GM21423 (cell line): ENCODE measurements around the gene NES.

ENCODE experiments used
- ATAC-seq: cut with Tn5 transposase; IDR thresholded peaks from one replicate; pipeline ENCODE4 v1.9.1; 2021; ENCODE audit warnings: mild to moderate bottlenecking, moderate library complexity; ENCODE audit not compliant: unreplicated experiment

NES gene

DNA sequence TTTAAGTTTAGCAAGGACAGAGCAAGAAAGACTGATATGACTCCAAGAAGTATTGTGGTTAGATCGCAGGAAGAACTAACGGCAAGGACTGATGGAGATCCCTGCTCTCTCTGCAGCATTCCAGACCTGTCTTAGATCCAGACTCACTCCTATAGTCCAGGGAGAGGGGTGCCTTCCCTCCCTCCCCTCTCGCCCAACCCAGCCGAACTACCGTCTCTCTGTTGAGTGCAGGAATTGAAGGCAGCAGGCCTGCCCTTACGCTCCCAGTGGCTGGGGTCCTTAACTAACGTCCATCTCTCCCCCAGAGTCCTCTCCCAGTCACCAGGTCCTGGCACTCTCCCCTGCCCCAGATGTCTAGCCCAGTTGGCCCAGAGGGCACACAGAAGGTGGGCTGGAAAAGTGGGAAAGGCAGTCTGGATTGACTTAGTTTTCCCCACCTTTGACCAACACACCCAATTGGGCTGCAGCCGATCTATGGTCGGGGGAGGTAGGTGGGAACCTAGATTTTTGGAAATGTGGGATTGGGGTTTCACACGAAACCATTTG lies 27.0 kb upstream of the NES start:
- no peak for ATAC-seq

DNA sequence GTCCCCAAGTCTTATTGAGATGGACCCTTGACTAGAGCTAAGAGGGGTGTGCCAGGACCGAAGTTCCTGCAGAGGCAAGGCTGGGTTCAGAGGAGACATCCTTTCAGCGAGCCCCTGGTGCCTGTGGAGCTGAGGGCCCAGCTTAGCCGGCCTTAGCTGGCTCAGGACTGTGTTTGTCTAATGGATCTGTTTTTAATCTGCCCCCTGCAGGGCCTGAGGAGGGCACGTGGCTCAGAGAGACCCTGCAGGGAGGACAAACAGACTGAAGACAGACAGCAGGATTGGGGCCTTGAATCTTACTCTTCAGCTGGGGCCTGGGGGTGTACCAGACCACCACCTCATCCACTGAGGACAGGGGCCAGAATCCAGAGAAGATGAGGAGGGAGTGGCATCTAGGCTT lies 26.5 kb upstream of the NES start:
- ATAC-seq = no peak

DNA sequence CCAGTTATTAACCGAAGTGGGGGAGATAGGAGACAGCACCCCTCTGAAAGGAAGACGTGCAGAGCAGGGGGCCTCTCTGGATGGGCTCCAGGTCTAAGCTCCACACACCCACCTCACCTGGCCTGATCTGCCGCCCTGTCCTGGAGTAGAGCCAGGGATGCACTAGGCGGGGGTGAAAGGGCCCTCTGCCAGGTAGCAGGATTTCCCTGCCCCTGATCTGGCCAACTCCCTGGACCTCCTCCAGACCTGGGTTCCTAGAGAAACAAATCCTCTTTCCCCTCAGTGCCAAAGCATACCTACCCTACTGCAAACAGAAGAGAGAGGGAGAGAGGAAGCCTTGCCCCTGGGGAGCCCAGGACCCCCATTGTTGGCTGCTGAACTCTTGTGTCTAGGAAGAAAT lies 26.1 kb upstream of the NES start:
- ATAC-seq = no peak

DNA sequence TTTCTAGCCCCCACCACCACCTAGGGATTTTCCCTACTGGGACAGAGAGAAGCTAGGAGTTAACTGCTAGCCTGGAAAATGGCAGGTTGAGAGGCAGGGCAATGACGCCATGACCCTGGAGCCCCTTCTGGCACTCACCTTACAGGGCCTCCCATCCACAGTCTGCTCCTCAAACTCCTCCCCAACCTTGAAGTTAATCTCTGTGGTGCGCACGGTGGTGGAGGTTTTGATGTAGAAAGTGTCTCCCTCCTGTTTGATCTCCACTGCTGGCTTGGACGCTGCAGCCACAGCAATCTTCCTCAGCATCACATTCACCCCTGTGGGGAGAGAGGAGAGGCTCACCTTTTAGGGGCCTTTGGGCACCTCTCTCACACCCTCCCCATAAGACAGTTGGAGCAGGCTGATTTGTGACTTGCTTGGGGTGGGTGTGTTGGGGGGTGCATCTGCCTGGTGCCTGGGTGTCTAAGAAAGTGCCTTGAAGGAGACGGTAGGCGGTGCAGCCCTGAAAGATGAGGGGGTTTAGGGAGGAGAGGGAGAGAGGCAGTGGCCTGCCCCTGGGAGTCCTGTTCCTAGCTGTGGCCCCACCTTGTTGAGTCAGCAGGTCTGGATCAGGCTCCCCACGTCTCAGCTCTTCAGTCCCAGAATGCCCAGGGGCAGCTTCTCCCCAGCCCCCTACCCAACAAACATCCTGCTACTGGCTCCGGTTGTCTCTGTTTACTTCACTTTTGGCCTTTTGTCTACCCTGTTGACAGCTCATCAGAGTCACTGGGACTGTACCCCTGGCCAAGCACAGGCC lies 23.7 kb upstream of the NES start:
- ATAC-seq = no peak

DNA sequence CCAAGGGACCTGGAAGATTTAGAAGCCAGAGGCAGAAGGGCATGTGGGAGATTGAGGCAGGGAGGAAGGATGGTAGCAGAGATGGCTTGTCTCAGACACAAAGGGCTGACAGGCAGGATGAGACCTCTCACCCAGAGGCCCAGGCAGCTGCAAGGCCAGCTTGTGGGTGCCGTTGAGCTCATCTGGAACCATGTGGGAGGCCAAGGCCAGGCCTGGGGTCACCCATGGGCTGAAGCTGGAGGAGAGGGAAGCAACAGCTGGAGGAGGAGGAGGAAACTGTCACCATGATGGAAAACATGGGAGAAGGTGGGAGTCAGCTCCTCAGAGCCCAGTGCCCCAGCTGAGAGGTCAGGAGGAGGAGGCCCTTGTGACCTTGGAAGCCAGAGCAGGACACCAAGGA lies 21.8 kb upstream of the NES start:
- ATAC-seq = no peak

DNA sequence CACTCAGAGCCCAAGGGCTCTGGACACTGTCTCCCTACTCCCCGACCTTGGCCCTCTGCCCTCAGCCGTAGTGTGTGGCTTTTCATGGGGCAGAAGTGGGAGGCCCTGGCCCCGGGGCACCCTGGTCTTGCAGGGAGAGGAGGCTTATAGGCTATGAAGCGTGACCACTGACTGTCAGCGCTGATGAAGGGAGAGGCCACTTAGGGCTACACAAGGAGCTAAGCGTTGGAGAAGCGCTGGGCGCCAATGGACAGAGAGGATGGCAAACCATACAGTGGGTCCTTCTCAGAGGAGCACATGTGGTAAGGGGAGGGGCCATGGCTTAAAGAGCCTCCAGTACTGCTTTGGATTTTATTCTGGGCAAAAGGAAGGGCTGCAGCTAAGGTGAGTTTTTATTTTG lies 20.3 kb upstream of the NES start:
- no peak for ATAC-seq

DNA sequence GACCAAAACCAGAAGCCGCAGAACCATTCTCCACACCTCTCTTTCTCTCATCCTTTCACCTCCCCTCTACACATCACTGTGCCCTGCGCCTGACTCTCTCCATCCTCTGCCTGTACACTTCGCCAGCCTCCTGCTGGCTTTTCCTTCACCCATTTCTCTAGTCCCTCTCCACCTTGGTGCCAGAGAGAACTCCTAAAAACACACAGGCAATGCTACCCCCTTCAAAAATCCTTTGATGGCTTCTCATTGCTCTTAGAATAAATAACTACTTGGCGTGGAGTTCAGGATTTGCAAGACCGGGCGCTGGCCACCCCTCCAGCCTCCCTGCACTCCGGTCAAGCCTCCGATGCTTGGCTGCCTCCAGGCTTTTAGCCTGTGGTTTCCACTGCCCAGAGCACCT lies 19.5 kb upstream of the NES start:
- no peak for ATAC-seq

DNA sequence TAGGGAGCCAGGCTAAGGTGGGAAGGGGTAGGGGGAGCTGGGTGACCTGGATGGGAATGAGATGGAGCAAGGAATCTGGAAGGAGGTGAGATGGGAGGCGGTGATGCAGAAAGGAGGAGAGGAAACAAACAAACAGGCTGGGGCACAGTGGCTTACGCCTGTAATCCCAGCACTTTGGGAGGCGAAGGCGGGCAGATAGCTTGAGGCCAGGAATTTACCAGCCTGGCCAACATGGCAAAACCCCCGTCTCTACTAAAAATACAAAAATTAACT lies 17.4 kb upstream of the NES start:
- no peak for ATAC-seq

DNA sequence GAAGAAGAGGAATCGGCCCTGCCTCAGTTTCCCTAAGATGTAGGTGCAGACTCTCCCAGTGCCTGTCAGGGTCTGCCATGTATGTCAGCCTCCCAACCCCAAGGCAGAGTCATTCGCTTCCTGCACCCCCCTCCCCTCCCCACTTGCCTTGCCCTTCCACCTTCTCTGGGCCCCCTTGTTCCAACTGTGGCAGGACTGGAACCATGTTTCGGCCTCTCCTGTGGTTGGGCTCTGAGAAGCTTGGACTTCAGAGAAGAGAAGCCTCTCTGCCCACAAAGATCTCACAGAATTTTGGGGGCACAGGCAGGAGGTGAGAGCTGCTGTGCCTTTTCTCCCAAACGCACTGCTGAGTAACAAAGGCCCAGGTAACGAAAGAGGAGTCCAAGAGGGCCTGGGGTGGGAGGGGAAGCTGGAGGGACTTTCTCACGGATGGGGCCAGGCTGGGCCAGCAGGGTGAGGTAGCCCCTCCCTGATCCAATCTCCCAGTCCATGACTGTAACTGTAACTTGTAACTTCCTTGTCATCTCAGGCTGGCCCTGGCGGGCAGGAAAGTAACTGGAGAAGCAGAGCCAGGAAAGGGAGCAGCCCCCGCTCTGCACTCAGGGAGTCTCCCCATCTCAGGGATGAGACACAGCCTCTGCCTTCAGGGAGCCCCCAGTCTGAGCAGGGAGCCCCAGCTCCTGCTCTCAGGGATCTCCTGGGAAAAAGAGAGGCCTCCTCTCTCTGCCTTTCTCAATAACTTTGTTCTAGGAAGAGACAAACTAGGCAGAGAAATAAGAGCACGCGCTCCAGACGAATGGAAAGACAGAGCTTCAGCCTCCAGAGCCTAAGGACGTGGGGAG lies 16.9 kb upstream of the NES start:
- ATAC-seq = no peak

DNA sequence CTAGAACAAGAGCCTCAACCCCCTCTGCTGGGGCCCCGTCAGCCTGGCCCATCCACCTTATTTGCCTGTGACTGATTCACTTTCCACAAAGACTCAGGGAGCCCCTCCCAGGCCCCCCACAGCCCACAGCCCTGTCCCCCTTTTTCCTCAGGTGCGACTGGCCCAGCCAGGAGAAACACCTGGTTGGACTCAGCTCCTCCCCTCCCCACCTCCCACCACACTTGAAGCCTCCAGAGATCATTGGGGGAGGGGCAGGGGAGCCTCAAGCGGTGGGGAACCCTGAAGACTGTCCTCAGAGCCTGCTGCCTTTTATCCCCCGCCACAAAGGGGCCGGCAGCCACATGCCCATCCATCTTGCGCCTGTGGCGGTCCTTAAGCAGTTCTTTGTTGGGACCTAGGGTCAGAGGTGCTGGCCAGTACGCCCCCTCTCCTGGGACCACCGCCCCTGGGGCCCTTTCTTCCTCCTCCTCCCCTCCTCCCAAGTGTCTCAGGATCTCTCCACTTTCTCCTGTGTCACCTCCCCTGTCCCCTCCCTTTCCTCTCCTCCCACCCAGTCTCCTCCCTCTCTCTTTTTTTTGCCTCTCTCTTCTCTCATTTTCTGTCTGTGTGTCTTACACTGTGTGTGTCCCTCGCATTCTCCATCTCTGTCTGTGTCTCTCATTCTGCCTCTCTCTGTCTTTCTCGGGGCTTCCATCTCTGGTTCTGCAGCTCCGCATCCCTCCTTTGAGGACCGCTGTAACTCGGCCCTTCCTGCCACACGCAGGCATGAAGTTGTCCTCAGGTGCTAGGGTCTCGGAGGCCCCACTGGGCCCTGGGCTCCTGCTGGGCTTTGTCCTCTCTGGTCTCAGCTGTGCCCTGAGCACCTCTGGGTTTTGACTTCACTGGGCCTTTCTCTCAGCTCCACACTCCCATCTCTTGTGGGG lies 16.0 kb upstream of the NES start:
- ATAC-seq = no peak

DNA sequence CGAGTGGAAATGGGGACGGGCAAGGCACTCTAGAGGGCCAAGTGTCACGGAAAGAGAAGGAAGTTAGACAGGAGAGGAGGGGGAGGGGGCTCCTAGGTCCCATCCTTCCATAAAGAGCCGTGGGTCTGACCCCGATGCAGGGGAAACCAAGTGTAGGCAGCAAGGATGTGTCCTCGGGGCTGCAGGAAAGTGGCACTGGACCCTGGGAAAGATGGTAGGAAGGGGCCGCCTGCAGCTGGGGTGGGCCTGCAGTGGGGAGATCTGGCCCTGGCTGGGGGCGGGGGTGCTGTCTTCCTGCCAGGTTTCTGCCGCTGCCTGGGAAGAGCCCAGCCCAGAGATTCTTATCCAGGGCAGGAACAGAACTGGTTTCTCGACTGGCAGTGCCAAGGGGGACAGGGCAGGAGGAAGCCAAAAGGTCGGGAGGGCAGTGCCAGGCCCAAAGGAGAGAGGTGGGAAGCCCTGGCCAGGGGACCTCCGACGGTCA lies 15.3 kb upstream of the NES start:
- no peak for ATAC-seq

DNA sequence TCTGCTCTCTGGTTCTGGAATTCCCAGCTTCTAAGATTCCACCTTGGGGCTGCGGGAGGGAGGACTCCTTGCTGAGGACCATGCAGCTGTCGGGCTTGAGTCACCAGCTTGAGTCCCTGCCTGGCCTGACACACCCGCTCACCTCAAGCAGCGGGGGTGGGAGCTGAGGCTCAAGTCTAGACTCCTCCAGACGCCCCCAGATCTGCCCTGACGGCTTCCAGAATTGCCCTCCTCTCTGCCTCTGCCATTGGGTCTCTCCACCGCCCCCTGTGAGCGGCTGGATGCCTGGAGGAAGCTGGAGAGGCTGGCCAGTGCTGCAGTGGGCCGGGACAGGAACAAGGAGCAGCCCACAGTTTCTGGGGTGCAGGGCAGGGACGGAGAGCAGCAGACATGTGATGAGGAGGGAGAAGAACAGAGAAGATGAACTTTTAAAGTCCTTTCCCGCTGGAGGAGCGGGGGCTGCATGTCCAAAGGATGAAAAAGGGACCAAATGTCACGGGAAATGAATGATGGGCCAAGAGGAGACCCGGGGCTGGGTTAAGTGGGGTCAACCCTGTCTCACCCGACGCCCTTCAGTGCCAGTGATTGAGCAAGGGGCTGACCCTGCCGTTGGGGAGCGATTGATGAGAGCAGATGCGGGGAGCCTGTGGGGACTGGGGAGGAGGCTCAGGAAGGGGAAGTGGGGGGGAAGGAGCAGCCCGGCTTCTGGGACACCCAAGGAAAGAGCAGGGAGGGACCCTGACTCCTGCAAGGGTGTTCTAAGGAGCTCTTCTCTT lies 14.6 kb upstream of the NES start:
- no peak for ATAC-seq

DNA sequence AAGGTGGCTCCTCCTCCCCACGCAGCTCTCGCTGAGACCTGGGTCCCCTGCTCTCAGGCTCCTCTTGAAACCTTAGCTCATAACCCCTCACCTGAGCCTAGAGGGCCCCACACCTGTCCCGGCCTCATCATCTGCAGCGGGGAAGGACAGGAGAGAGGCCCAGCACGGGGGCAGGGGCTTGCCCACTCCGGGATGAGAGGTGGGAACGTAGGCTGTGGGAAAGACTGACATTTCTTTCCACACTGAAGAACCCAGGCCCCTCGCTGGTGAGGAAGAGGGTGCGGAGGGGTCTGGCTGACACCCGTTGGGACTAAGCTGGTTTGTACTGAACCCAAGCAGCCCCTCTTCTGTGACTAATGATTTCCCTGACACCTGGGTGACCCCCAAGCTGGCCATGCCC lies 14.0 kb upstream of the NES start:
- no peak for ATAC-seq

DNA sequence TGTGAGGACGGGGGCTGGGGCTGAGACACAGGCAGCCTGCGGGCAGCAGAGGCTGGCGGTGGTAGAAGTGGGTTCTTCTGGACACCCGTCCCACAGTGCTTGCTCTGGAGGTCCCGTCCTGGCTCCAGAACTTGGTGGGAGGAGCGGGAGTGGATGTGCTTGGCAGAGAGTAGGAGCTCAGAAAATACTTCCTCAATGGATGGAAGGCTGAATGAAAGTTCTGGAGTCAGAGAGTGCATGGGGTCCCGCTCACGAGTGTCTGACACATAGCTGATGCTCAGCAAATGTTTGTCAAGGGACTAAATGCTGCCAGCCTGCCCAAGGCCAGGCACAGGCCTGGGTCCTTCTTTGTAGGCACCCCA lies 13.4 kb upstream of the NES start:
- no peak for ATAC-seq

DNA sequence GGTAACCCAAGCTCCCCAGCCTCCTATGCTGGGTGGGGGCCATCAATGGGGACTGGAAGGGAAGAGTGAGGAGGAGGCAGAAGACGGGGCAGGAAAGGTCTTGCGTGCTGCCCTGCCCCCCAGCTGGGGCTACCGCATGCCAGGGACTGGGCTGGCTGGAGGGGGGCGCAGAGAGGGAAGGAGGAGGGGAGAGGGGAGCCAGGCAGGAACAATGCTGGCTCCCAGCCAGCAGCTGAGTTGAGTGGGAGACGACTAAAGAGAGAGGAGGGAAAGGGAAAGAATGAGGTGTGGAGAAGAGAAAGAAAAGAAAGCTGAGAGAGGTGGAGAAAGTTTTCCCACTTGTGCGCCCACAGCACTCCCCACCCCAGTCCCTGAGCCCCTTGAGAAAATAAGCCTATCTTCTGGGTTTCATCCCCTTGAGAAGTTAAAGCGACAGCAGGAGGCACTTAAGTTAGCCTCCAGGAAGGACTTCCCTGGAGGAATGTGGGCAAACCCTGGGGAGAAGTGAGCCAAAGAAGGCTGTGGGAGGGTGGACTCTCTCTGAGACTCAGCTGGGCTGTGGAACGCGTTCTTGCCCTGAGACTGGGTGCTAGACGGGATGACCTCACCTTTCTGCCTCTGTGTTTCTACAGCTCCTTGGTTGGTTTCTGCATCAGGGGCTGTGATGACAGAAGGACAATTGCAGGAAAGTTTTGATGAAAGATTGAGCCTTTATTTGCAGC lies 12.9 kb upstream of the NES start:
- ATAC-seq = no peak

DNA sequence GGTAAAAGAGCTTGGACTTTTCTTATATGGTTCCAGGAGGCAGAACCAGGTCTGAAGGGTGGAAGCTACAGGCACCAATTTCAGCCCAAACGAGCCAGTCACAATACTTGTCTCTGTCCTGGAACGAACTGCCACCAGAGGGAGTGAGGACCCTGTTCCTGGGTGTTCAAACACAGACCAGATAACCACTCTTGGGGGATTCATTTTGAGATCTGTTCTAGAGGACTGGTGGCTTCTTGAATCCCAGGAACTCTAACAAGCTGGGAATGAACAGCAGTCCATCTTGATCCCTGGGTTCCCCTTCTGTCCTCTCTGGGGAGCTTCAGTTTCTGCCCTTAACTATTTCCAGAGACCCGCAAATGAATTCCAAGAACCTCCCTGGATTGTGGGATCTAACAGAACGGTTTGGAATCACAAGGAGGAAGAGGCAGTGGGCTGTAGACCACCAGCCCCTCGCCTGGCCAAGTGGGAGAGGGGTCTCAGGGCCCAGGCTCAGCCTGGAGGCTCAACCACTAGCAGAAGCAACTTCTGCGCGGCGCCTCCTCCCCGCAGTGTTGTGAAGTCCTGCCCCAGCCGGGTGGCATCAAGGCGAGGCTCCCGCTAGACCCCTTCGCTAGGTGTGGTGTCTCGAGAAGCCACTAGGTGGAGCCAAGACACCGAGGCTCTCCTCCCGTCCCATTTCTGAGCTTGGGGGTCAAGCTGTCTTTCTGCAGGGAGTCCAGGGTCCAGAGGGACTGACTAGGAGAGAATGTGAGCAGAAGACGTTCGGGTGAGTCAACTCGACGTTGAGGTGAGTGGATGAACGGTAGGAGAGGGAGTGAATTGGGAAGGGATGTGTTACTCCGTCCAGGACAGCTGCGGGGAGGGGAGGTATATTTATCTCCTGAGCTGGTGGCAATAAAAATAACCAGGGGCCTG lies 12.1 kb upstream of the NES start:
- no peak for ATAC-seq

DNA sequence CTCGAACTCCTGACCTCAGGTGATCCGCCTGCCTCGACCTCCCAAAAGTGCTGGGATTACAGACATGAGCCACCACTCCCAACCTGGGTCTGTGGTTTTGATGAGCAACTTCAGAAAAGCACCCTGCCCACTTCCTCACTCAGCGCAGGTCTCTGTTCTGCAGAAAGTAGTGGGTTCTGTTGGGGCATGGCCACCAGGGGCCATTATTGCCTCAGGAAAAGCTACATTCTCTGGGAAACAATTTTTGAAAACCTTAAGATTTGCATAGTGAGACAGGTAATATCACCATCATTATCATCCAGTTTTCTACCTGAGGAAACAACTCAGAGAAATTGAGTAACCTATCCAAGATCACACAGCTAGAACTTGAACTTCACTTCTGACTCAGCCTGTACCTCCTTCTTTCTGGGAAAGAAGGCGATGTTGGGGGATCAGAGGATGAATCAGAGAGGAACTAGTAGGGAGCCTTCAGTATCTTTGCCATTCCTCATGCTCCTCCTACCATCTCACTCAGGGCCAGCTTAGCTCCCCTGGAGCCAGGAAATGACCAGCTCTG lies 7.1 kb upstream of the NES start:
- no peak for ATAC-seq

DNA sequence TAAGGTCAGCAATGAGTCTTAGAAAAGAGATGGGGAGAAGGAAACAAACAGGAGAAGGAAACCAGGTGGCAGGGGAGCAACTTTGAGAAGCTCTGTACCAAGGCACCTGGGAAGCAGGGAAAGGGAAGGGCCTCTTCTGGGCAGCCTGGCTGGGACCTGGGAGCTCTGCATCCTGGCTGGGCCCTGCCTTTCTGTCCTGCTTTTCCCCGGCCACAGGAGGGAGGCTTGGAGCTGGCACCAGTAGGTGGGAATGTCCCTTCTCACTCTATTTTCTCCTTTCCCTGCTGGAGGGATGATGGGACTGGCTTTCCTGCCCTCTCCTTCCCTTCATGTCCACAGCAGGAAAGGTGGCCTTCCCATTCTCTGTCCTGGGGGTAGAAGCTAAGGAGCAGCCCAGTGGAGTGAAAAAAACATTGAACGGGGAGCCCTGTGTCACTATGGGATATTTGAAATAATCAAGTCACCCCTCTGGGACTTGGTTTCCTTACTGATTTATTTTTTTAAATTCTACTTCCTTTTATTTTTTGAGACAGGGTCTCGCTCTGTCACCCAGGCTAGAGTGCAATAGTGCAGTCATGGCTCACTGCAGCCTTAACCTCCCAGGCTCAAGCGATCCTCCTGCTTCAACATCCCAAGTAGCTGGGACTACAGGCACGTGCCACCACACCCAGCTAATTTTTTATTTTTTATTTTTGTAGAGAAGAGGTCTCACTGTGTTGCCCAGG lies 5.1 kb upstream of the NES start:
- no peak for ATAC-seq
